ENCODE data around the gene RNU1-2.
"Not testable (repeated sequence)": the region's sequence is repeated elsewhere in the genome, so short reads cannot be mapped to it uniquely, and the experiment has no call there.

RNU1-2 gene

DNA sequence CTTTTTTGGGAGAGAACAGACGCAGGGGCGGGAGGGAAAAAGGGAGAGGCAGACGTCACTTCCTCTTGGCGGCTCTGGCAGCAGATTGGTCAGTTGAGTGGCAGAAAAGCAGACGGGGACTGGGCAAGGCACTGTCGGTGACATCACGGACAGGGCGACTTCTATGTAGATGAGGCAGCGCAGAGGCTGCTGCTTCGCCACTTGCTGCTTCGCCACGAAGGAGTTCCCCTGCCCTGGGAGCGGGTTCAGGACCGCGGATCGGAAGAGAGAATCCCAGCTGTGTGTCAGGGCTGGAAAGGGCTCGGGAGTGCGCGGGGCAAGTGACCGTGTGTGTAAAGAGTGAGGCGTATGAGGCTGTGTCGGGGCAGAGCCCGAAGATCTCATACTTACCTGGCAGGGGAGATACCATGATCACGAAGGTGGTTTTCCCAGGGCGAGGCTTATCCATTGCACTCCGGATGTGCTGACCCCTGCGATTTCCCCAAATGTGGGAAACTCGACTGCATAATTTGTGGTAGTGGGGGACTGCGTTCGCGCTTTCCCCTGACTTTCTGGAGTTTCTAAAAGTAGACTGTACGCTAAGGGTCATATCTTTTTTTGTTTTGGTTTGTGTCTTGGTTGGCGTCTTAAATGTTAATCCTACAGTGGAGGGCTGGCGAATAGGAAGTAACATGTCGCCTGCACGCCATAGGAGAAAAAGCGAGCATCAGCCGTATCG lies at the start of gene RNU1-2:
Gene RNU1-2, plus strand, starts transcription at position 383 of the 718 bp plus-strand sequence.
- DNase-seq = peak in 9 of 10 donors; percentile 80 to 98 (median 87)
- intact Hi-C loops (cut with DNase I) = not testable (repeated sequence)

DNA sequence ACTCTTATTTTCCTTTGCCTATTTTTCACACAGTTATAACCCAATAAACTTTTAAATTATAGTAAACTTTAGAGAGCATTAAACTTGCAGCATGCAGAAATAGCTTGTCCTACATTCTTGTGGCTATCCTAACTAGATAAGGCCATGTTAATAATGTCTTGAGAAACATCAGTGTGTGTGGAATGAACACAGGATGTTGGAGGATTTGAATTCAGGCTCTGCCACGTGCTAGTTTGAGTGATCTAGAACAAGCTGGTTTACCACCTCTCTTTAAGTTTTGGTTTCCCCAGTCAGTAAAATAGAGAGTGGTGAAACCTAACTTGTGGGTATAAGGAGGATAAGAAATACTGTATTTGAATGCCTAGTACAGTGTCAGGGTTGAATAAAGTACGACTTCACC lies 39.6 kb upstream of the RNU1-2 start:
- intact Hi-C loops (cut with DNase I); DNase-seq: not testable (repeated sequence)

DNA sequence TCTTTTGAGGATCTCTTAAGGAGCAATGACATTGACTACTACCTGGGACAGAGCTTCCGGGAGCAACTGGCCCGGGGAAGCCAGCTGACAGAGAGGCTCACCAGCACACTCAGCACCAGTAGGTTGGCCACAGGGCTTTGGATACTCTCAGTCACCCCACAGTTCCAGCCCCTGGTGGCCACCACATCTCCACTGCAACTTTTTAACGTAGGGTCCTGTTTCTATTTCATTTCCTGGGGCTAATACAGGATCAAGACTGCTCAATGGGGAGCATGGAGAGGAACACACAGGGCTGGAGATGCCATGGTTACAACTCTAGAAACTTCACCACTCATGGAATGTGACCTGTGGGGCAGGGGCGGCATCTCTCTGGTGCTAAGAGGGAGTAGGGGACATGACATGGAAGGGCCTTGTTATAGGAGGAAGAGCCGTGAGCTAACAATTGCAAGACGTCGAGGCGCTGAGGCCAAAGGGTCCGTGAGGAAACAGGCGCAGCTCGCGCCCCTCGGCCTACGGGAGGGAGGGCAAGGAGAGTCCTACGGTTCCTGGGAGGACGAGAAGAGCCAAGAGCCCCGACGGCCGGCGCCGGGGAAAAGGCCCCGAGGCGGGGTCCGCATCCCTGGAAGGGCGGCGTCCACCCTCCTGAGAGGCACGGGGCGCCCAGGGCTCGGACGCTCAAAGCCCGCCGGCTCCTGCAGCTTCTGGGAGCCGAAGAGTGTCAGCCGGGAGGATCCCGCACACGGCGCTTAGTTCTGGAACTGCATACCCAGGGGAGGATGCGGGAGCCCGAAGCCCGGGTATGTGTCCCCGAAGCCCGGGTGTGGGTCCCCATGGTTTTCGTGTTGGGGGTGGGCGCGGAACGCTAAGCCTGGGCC lies 36.4 kb upstream of the RNU1-2 start:
- intact Hi-C loops (cut with DNase I); DNase-seq: not testable (repeated sequence)

DNA sequence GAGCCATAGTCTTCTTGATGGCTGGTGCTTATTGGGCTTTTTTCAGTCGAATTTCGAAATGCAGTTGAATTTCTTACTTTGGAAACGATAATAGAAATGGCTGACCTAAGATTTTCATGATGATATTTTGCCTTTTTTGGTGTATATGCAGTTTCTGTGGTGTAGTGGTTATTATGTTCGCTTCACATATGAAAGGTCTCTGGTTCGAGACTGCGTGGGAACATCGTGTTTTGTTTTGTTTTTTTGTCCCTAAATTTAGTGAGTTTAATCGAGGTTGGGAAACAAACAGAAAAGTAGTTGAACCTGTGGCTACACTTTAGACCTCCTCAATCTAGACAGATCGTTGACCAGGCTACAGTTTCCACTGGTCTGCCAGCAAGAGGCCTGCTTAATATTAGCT lies 35.7 kb upstream of the RNU1-2 start:
- DNase-seq; intact Hi-C loops (cut with DNase I): not testable (repeated sequence)

DNA sequence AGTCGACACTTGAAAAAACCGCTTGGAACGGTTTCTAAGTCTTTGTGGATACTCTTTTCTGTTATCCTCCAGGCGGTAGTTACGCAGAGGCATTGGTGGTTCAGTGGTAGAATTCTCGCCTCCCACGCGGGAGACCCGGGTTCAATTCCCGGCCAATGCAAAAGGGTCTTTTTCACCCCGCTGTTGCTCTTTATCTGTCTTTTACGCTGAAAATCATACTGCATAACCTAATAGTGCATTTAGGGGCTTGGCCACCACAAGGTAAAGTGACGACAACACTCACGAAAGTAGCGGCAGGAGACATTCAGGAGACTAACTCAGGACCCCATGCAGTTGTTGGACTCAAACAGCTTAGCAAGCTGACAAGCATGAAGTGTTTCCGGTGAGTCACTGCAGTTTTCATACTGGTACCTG lies 33.9 kb upstream of the RNU1-2 start:
- intact Hi-C loops (cut with DNase I); DNase-seq: not testable (repeated sequence)

DNA sequence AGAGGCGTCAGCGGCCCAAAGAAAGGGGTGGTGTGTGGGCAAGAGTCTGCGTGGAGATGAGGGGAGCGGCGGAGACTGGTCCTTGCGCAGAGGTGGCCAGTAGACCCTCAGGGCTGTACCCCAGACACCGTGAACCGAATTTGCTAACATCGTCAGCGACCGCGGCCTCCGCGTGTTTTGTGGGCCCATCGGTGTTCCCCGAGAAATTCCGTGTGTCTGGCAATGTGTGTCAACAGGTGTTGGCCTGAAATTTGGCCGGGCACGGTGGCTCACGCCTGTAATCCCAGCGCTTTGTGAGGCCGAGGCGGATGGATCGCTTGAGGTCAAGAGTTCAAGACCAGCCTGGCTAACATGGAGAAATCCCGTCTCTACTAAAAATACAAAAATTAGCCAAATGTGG lies 33.4 kb upstream of the RNU1-2 start:
- peak in 3 of 10 donors; percentile 55 to 82 (median 74) for DNase-seq

DNA sequence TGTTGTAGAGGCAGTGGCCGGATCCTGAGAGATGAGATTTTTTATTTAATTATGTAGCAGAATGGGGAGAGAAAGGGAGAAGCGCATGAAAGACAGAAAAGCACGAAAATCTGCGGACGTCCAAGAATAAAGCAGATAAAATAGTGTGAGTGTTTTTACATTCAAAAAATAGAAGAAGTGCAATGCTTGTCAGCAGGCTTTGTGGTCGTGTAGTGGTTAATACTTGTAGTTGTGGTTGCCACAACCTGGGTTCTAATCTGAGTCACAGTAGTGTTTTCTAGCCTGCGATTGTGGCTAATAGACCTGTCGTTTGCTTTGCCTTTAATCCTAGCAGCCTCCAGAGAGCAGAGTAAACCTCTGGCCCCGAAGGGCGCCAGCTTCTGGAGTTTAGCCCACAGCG lies 32.8 kb upstream of the RNU1-2 start:
- intact Hi-C loops (cut with DNase I); DNase-seq: not testable (repeated sequence)

More for the DNA sequence above, 33.4 kb upstream of the RNU1-2 start:
- intact Hi-C loops (cut with DNase I) = not testable (repeated sequence)

DNA sequence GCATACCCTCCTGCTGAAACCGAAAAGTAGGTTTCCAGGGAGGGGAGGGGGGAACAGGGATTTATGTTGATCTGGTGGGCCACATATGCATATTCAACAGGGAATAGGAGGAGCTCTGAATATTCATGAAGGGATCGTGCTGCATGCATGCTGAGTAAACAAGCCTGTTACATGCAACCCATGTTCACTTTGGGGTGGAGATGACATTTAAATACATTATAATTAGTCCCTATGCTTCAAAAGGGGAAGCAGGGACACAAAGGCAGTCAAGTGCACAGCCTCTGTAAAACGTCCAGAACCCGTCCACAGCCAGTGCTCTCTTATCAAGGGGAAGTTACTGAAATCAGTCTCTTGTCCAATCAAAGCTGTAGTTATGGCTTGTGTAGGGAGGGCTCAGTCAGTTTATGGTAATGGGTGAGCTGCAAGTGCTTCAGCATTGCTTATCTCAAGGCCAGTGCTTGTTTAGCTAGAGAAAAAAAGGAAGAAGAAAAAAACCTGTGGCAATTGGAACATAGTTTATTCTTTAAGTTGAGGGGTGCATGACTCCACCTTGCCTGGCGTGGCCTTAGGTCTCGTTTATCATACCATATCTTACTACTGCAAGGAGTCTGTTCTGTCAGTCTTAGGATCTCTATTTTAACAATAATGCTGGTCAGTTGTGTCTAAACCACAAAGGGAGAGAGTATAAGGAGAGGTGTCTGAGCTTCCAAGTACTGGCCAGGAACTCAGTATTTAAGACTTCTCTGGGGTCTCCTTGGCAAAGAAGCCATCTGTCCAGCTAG lies 28.7 kb upstream of the RNU1-2 start:
- DNase-seq; intact Hi-C loops (cut with DNase I): not testable (repeated sequence)

DNA sequence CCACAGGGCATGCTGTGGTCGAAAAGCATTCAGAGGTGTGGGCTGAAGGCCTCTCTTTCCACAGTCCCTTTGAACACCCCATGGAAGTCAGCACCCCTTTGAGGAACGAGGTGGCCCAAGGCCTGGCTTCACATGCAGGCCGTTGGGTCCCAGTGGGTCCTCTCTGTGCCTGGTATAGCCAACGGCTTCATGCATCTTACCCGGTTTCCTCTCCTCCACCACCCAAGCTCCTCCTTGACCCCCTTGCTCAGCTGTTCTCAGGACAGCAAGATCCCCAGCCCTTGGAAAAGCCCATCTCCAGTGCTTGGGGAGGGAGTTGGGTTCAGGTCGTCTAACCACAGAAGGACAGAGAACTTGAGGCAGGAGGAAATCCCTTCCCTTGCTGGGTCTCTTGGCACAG lies 27.0 kb upstream of the RNU1-2 start:
- peak in 2 of 10 donors; percentile 53 to 79 for DNase-seq
- intact Hi-C loops (cut with DNase I) = not testable (repeated sequence)

DNA sequence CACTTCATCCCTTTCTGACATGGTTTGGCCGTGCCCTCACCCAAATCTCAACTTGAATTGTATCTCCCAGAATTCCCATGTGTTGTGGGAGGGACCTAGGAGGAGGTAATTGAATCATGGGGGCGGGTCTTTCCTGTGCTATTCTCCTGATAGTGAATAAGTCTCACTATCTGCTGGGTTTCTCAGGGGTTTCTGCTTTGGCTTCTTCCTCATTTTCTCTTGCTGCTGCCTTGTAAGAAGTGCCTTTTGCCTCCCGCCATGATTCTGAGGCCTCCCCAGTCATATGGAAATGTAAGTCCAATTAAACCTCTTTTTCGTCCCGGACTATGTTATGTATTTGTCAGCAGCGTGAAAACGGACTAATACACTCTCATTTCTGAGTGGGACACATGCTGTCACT lies 25.8 kb upstream of the RNU1-2 start:
- DNase-seq; intact Hi-C loops (cut with DNase I): not testable (repeated sequence)

DNA sequence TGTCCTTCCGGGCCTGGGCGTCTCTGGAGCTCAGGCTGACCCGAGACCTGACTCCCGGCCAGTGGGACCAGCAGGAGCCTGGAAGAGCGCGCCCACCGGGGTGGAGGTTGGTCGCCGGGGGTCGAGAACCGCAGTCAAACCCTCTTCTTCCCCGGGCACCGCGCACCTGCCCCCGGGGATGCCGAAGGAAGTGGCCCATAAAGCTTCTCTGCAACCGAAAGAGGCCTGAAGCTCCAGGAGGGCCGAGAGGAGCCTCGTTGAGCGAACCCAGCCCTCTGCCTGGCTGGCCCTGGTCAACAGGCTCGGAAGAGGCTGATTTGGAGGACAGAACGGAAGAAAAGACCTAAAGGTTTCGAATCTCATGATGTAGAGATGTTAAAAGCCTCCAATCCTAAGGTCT lies 24.6 kb upstream of the RNU1-2 start:
- intact Hi-C loops (cut with DNase I) = not testable (repeated sequence)

DNA sequence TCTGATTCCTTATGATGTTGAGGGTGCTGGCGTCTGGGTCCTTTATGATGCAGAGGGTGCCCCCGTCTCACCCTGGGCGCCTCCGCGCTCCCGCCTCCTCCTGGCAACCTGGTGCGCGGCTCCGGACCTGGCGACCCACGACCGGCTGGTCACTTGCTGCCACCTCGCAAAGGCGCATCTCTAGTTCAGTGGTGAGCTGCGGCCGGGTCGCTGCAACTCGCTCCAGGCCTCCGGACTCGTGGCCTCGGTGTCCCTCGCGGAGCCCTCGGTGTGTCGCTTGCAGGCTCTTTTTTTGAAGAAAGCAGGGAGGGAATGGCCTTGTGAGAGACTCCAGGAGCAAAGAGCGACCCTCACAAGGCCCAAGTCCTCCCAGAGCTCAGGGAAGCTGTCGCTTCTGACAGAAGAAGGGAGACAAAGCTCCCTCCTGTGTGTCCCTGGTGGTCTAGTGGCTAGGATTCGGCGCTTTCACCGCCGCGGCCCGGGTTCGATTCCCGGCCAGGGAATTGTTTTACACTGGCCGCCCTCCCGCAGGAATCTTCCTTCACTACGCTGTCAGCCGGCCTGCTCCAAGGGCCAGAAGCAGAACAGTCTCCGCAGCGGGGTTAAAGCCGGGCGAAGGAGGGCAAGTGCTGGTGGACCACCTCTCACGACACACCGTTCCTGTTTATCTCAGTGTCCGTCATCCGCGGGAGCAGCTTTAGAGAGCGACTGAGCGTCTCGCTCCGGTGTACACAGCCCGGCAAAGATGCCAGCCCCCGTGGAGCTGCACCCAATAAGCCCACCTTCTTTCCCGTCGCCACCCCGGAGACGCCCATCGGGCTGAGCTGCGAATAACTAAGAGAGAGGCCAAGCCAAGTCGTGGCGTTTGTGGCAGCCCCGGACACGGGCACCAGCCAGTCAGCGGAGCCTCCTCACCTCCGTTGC lies 23.4 kb upstream of the RNU1-2 start:
- intact Hi-C loops (cut with DNase I) = not testable (repeated sequence)
- DNase-seq = peak; percentile 47 to 95 (median 69)

More for the DNA sequence above, 24.6 kb upstream of the RNU1-2 start:
- DNase-seq = peak in 3 of 10 donors; percentile 62 to 81 (median 71)

DNA sequence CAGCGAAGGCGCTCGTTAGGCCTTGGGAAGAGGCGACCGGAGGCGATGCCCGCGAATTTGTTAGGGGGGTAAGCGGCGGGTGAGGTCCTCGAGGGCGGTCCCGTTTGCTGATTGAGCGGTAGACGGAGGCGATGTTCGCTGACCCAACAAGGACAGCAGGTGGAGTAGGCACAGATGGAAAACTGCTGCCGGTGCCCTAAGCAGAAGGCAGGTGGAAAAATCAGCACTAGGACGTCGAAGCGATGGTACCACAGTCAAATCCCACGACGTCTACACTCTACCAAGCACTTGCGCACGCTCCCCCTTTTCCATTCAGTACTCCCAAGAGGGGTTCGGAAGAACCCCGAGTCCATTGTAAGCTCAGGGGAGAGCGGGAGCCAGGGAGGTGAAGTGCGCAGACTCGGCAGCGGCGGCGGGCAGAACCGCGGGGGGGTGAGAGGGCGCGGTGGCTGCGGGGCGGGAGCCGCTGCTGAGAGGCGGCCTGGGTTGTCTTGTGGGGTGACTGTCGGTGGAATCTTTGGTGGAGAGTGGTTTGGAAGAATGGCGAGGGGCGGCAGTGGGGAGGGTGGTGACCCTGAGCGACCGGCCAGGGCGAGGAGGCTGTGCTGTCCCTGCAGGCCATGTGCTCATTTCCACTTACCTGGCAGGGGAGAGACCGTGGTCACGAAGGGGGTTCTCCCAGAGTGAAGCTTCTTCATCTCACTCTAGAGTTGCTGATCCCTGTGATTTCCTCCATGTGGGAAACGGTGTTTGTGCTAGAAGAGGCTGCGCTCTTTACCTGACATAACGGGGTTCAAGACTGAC lies 22.5 kb upstream of the RNU1-2 start:
- peak in 8 of 10 donors; percentile 50 to 93 (median 78) for DNase-seq
- intact Hi-C loops (cut with DNase I) = not testable (repeated sequence)

DNA sequence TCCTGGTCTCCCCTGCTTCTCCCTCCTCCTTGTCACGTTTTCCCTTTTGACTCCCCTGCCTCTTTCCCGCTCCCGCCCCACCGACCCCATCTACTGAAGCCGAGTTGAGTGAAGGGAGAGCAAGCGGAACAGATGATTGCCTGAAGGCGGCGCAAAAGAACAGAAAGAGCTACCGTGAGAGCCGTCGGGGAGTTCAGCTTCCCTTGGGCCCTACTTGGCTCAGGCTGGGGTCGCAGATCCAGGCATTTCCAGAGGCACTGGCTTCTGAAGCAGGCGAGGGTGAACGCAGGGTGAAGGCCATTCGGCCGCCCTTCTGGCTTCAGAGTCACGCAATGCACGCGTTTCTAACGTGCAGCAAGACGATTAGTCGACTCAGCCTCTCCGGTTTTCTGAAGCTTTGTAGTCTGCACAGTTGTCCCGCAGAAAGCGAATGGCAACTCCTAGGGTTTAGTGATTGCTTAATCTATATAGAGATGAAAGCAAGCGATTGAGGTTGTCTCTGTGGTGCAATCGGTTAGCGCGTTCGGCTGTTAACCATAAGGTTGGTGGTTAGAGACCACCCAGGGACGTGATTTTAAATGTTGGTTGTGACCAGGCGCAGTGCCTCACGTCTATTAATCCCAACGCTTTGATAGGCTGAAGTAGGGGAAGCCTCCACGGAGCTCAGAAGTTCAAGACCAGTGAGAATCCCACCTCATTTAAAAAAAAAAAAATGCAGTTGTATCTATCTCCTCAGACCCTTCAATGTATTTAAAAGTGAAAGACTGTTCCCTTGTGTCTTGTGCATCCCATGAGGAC lies 20.6 kb upstream of the RNU1-2 start:
- DNase-seq; intact Hi-C loops (cut with DNase I): not testable (repeated sequence)

DNA sequence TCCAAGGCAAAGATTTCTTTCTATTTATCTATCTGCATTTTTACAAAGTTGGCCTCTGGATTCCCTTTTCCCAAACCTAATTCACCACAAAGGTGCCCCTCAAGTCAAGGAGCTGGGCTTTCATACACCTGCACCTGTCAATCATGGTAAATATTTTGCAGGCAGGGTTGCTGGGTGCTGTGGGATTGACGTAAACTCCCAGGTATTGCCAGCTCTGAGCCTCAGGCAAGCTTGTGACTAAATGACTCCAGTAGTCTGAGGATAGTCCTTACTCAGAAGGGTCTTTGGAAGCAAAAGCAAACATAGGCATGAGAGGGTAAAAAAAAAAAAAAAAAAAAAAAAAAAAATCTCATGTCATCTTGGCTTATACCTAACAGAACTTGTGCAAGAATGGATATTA lies 14.0 kb upstream of the RNU1-2 start:
- DNase-seq = peak in 1 of 10 donors; percentile 24
- intact Hi-C loops (cut with DNase I) = not testable (repeated sequence)

DNA sequence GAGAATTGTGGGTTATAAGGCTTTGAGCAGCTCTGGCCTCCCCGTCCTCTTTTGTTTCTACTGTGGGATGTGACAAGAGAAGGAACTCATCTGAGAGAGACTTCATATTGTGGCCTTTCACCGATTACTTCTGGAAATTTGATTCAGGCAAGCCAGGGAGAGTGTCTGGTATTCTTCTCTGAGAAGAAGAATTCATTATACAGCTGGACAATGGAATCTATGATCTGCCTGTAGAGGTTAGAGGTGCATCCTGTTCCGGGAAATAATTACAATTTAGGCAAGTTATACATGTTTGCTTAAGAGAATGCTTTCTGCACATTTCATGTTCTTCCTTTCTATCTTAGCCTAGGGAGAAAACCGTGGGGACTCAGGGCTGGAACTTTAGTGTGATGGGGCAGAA lies 12.8 kb upstream of the RNU1-2 start:
- intact Hi-C loops (cut with DNase I) = no loop called here
- DNase-seq = no peak

DNA sequence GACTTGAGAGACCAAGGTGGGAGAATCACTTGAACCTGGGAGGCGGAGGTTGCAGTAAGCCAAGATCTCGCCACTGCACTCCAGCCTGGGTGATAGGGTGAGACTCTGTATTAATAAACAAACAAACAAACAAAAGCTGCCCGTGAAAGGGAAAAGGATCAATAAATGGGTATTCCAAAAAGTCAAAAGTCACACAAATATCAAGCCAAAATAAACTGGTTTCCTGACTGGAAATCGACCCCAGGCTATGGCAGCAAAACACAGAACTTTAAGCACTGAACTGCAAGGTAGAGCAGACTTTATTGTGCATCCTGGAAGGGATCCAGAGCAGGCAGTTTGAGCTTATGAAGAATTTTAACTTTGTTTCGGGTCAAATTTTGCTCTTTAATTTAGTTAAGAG lies 11.3 kb upstream of the RNU1-2 start:
- DNase-seq; intact Hi-C loops (cut with DNase I): not testable (repeated sequence)
